Endodermal cell (in vitro differentiated cells): ENCODE results near the gene RNASE11. TPM values are rescaled to one million over a fixed set of nuclear protein-coding genes. Genes with fewer than 3 reads are reported as not detected.
A peak's percentile ranks its signal among the peaks of the same experiment; 100 is the strongest.
"Not testable (repeated sequence)": the region's sequence is repeated elsewhere in the genome, so short reads cannot be mapped to it uniquely, and the experiment has no call there.

Source experiments
- DNase-seq: peaks from one replicate; pipeline ENCODE4 v3.0.0-alpha.2; 2017
- H3K27ac ChIP-seq: 2 replicates; pipeline ENCODE4 v1.5.1; 2013; ENCODE audit warnings: mild to moderate bottlenecking, low read depth, low read length, moderate library complexity
- H3K27me3 ChIP-seq: 2 replicates; pipeline ENCODE4 v1.6.1; 2013; ENCODE audit warnings: mild to moderate bottlenecking, low read length, moderate library complexity; ENCODE audit not compliant: insufficient read depth, control insufficient read depth, poor library complexity, severe bottlenecking
- H3K36me3 ChIP-seq: 2 replicates; pipeline ENCODE4 v1.7.0; 2013; ENCODE audit warnings: mild to moderate bottlenecking, low read length, moderate library complexity; ENCODE audit not compliant: control insufficient read depth, insufficient read depth
- H3K4me1 ChIP-seq: one replicate; pipeline ENCODE4 v1.7.0; 2013; ENCODE audit warnings: low read length; ENCODE audit not compliant: control insufficient read depth, insufficient read depth
- H3K4me3 ChIP-seq: 2 replicates; pipeline ENCODE4 v1.5.1; 2013; ENCODE audit warnings: mild to moderate bottlenecking, low read length, moderate library complexity
- H3K9ac ChIP-seq: 2 replicates; pipeline ENCODE4 v1.6.1; 2013; ENCODE audit warnings: mild to moderate bottlenecking, low read length, moderate library complexity; ENCODE audit not compliant: poor library complexity, severe bottlenecking; ENCODE audit errors: extremely low read depth
- H3K9me3 ChIP-seq: 2 replicates; pipeline ENCODE4 v1.6.1; 2013; ENCODE audit warnings: mild to moderate bottlenecking, low read length, moderate library complexity; ENCODE audit not compliant: control insufficient read depth
- H3K27ac Mint-ChIP-seq: 2 replicates; pipeline ENCODE4 v1.8.0; 2020; ENCODE audit warnings: mixed read lengths
- H3K27me3 Mint-ChIP-seq: 2 replicates; pipeline ENCODE4 v1.8.0; 2021; ENCODE audit warnings: mild to moderate bottlenecking, mixed read lengths; ENCODE audit not compliant: insufficient read depth
- H3K36me3 Mint-ChIP-seq: 2 replicates; pipeline ENCODE4 v1.8.0; 2020; ENCODE audit warnings: low read depth, mixed read lengths
- H3K4me1 Mint-ChIP-seq: 2 replicates; pipeline ENCODE4 v1.8.0; 2020; ENCODE audit warnings: mixed read lengths
- H3K4me3 Mint-ChIP-seq: 2 replicates; pipeline ENCODE4 v1.8.0; 2020; ENCODE audit warnings: mild to moderate bottlenecking, moderate library complexity, mixed read lengths
- H3K9me3 Mint-ChIP-seq: 2 replicates; pipeline ENCODE4 v1.8.0; 2020; ENCODE audit warnings: mild to moderate bottlenecking, mixed read lengths
- WGBS, 2 experiments: methylation state at CpG; one replicate each; pipeline versions ENCODE4 v1.1.5 to v1.1.7; 2013; ENCODE audit warnings: missing lambda C conversion rate in 2 of 2, mixed read lengths in 1 of 2; ENCODE audit not compliant: insufficient coverage in 1 of 2, insufficient read length in 1 of 2; 5-methylcytosine and 5-hydroxymethylcytosine counted together
- total RNA-seq, 2 donors: library from RNA; stranded (reverse); fragmentation: NEBNext Ultra II Directional in 1 of 2; extraction: Animal tissue kit (Norgen Biotek cat#: 25700) in 1 of 2; gene quantifications; 2 replicates in 1 of 2; 3 replicates in 1 of 2; pipeline ENCODE4 v1.2.1, GENCODE V29; 2021
- TF ChIP-seq, protein P1 (sequence below): fragments of 200-600 bp; sonication (generic); conservative IDR thresholded peaks from 2 replicates; pipeline ENCODE4 v1.5.0; 2021; ENCODE audit warnings: antibody characterized with exemption, mild to moderate bottlenecking

The RNASE11 gene
- total RNA-seq, 2 donors from 2014 or later: not detected

DNA sequence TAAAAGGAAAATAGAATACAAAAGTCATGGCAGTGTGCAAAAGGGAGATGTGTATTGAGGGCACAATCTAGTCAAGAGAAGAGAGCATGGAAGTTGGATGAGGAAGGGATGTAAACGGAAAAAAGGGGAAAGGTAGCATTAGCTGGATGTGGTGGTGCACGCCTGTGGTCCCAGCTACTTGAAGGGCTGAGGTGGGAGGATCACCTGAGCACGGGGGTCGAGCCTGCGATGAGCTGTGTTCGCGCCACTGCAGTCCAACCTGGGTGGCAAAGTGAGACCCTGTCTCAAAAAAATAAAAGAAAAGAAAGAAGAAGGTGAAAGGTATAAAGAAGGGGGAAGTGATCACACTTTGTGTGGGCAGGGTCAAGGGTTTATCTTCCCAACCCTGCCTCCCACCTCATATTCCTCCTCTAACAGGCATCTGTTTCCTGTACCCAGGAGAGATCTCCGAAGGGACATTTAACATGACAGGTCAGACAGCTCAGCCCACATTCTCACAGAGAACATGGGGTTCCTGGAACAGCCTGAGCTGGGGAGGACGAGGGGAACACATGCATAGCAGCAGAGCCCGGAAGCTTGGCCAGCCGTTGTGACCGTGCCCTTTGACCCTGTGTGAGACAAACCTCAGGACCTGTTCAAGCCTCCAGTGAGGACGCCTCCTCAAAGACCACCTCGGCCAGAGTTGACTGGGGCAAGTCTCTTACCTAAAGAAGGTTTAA, 8.9 kb downstream of the RNASE11 start:
- H3K9me3 ChIP-seq: peaks cover 3% of the 10 kb centered on the region
- DNase-seq: peak; percentile 54
- H3K4me1 ChIP-seq: no peaks in the 10 kb centered on the region
- H3K4me3 Mint-ChIP-seq: no peak overlapping the region
- no peak overlapping the region for H3K9ac ChIP-seq
- no peaks in the 10 kb centered on the region for H3K36me3 ChIP-seq
- H3K27me3 Mint-ChIP-seq: no peaks in the 10 kb centered on the region
- H3K27me3 ChIP-seq: no peaks in the 10 kb centered on the region
- TF ChIP-seq, protein P1, sequence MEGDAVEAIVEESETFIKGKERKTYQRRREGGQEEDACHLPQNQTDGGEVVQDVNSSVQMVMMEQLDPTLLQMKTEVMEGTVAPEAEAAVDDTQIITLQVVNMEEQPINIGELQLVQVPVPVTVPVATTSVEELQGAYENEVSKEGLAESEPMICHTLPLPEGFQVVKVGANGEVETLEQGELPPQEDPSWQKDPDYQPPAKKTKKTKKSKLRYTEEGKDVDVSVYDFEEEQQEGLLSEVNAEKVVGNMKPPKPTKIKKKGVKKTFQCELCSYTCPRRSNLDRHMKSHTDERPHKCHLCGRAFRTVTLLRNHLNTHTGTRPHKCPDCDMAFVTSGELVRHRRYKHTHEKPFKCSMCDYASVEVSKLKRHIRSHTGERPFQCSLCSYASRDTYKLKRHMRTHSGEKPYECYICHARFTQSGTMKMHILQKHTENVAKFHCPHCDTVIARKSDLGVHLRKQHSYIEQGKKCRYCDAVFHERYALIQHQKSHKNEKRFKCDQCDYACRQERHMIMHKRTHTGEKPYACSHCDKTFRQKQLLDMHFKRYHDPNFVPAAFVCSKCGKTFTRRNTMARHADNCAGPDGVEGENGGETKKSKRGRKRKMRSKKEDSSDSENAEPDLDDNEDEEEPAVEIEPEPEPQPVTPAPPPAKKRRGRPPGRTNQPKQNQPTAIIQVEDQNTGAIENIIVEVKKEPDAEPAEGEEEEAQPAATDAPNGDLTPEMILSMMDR: no peak
- no peaks in the 10 kb centered on the region for H3K9me3 Mint-ChIP-seq
- 91 to 93% methylated on average over 8 to 14 of the region's 14 CpGs for WGBS, 2 experiments
- no peak overlapping the region for H3K4me3 ChIP-seq
- peaks cover 30% of the 10 kb centered on the region for H3K4me1 Mint-ChIP-seq
- peak overlapping the region; percentile 18 for H3K27ac ChIP-seq
- no peaks in the 10 kb centered on the region for H3K36me3 Mint-ChIP-seq
- peak overlapping the region; percentile 70 for H3K27ac Mint-ChIP-seq

DNA sequence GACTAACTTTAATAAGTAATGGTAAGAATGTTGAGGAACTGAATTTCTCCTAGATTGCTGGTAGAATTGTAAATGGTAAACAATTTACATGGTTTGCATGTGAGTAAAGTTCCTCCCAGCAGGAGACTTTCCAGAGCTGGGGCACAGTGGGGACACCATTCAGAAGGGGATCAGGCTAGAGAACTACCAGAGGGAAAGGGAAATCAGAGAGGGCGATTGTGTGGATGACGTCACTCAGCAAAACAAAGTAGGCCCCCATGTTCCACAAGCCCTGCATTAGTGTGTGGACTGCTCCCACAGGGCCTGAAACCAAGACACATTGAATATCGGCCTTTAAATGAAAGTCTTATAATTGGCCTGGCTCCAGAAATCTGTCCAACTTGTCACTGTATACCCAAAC, 9.5 kb downstream of the RNASE11 start:
- Histone ChIP-seq H3K4me1 (no peaks in the 10 kb centered on the region), H3K9me3 (peaks cover 8% of the 10 kb centered on the region), H3K4me3 (no peak overlapping the region), H3K27me3 (no peaks in the 10 kb centered on the region), H3K36me3 (no peaks in the 10 kb centered on the region), H3K9ac (no peak overlapping the region), H3K27ac (peak overlapping the region; percentile 18)
- TF ChIP-seq, protein P1: no peak
- peak; percentile 85 for DNase-seq
- Mint-ChIP-seq H3K9me3 (no peaks in the 10 kb centered on the region), H3K36me3 (no peaks in the 10 kb centered on the region), H3K27ac (peak overlapping the region; percentile 70), H3K27me3 (no peaks in the 10 kb centered on the region), H3K4me1 (peaks cover 26% of the 10 kb centered on the region), H3K4me3 (no peak overlapping the region)
- 37 to 46% methylated on average over 2 to 3 of the region's 3 CpGs for WGBS, 2 experiments

DNA sequence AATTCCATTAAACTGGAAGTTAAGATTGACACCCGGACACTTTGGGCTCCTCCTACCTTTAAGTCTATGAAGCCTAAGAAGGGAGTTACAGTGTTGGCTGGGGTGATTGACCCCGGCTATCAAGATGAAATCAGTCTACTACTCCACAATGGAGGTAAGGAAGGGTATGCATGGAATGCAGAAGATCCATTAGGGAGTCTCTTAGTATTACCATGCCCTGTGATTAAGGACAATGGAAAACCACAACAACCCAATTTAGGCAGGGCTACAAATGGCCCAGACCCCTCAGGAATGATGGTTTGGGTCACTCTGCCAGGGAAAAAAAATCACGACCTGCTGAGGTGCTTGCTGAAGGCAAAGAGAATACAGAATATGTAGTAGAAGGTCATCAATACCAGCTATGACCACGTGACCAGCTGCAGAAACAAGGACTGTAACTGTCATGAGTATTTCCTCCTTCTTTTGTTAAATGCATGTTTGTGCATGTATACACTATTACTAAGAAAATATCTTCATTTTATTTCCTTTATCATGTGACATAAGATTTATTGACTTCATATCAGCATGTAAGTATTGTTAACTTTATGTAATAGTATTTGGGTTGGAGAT, 15.3 kb downstream of the RNASE11 start:
- H3K27ac ChIP-seq, H3K27me3 Mint-ChIP-seq, H3K36me3 Mint-ChIP-seq, H3K36me3 ChIP-seq, H3K9ac ChIP-seq, H3K4me1 ChIP-seq, H3K27me3 ChIP-seq, H3K4me3 Mint-ChIP-seq: not testable (repeated sequence)
- 85 to 94% methylated on average over 2 to 4 of the region's 4 CpGs for WGBS, 2 experiments
- peaks cover 38% of the 10 kb centered on the region for H3K9me3 Mint-ChIP-seq
- peaks cover 48% of the 10 kb centered on the region for H3K9me3 ChIP-seq
- peak overlapping the region; percentile 33 for H3K27ac Mint-ChIP-seq
- peaks cover 14% of the 10 kb centered on the region for H3K4me1 Mint-ChIP-seq
- H3K4me3 ChIP-seq: peak overlapping the region; percentile 62
- DNase-seq: peak; percentile 54

DNA sequence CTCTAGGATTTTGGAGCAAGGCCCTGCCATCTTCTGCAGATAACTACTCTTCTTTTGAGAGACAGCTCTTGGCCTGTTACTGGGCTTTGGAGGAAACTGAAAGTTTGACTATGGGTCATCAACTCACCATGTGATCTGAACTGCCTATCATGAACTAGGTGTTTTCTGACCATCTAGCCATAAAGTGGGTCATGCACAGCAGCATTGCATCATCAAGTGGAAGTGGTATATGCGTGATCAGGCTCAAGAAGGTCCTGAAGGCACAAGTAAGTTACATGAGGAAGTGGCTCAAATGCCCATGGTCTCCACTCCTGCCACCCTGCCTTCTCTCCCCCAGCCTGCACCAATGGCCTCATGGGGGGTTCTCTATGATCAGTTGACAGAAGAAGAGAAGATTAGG, 17.1 kb downstream of the RNASE11 start:
- H3K27me3 Mint-ChIP-seq, H3K9ac ChIP-seq, H3K4me3 Mint-ChIP-seq, DNase-seq, H3K36me3 ChIP-seq, H3K4me1 ChIP-seq, H3K27ac ChIP-seq, H3K27me3 ChIP-seq, H3K27ac Mint-ChIP-seq: not testable (repeated sequence)
- peaks cover 12% of the 10 kb centered on the region for H3K36me3 Mint-ChIP-seq
- Histone ChIP-seq H3K9me3 (peaks cover 51% of the 10 kb centered on the region), H3K4me3 (peak overlapping the region; percentile 6)
- peaks cover 30% of the 10 kb centered on the region for H3K4me1 Mint-ChIP-seq
- peaks cover 44% of the 10 kb centered on the region for H3K9me3 Mint-ChIP-seq
- WGBS, 2 experiments: 67 to 86% methylated on average over 1 of the region's 1 CpG

DNA sequence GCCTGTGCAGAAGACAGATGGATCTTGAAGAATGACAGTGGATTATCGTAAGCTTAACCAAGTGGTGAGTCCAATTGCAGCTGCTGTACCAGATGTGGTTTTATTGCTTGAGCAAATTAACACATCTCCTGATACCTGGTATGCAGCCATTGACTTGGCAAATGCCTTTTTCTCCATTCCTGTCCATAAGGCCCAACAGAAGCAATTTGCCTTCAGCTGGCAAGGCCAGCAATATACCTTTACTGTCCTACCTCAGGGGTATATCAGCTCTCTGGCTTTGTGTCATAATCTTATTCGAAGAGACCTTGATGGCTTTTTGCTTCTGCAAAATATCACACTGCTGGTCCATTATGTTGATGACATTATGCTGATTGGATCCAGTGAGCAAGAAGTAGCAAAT, 17.9 kb downstream of the RNASE11 start:
- H3K27me3 Mint-ChIP-seq, H3K27me3 ChIP-seq, DNase-seq, H3K27ac Mint-ChIP-seq, H3K4me3 Mint-ChIP-seq, H3K36me3 ChIP-seq, H3K9ac ChIP-seq, H3K4me1 ChIP-seq, H3K27ac ChIP-seq: not testable (repeated sequence)
- peak overlapping the region; percentile 68 for H3K4me3 ChIP-seq
- 90 to 100% methylated on average over 1 to 2 of the region's 2 CpGs for WGBS, 2 experiments
- peaks cover 12% of the 10 kb centered on the region for H3K36me3 Mint-ChIP-seq
- H3K9me3 ChIP-seq: peaks cover 55% of the 10 kb centered on the region
- H3K9me3 Mint-ChIP-seq: peaks cover 44% of the 10 kb centered on the region
- H3K4me1 Mint-ChIP-seq: peaks cover 30% of the 10 kb centered on the region
